Activated CD4-positive, alpha-beta T cell treated with anti-CD3 and anti-CD28 coated beads, Interleukin-2, amount 50 U/mL, for 16 hours (primary cell): Measurements from ENCODE around the gene AGBL1.
A peak's percentile ranks its signal among the peaks of the same experiment; 100 is the strongest.

Experiments used
- DNase-seq: peaks from one replicate; pipeline ENCODE4 v3.0.0-alpha.2; 2020

AGBL1 gene

GRCh38 chr15:86657305-86657704, 577.6 kb downstream of the AGBL1 start:
- no peak for DNase-seq

- DNase-seq = no peak
Measured at GRCh38 chr15:86659724-86660411, 580.2 kb downstream of the AGBL1 start.

- DNase-seq = no peak
Measured at GRCh38 chr15:86661580-86661979, 581.9 kb downstream of the AGBL1 start.

DNA sequence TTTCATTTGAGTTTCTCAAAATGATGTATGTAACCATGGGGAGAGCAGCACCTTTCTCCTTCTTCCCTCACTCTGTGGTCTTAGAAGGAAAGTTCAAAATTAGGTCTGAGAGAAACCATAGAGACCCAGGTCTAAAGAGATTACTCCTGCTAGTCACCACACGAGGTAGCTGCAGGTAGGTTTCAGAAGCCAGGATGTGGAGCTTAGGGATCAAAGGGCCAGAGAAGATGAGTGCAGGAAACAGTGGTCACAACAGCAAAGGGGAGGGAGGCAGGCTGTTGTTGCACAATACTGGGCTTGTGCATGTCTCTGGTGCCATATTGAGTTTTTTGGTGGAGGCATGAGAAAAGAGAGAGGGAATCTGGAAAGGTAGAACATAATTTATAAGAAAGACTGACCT, 583.6 kb downstream of the AGBL1 start:
- no peak for DNase-seq

DNA sequence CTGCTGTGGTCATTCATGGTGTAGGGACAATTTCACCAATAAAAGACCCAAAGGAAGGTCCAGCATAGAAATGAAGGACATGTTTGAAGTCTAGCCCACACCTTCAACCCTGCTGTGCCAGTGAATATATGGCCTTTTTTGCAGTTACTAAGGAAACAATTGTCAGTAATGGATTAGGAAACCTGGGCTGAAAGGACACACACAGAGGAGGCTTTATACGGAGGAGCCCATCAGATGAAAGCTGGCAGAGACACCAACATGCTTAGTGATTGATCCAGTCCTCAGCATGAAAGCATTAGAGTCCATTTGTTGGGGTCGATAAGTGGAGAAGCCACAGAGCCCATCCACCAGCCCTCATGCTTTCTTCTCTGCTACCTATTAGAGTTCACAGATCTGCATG, 584.3 kb downstream of the AGBL1 start:
- DNase-seq = no peak

DNA sequence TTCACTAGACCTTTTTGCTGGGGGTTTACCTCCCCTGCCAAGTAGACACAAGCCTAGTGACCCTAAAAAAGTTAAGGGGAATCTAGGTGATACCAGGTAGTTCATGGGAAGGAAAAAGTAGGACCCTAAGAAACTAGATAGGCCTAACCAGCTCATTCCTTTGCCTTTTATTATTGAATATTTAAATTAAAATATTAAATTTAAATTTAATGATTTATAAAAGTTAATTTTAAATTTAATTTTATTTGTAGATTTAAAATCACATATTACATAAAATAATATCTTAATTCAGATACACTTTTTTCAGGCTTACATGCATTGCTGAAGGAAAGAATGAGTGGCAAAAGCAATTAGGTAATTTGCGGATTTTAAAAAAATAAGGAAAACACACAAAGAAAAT, 584.9 kb downstream of the AGBL1 start:
- no peak for DNase-seq

DNA sequence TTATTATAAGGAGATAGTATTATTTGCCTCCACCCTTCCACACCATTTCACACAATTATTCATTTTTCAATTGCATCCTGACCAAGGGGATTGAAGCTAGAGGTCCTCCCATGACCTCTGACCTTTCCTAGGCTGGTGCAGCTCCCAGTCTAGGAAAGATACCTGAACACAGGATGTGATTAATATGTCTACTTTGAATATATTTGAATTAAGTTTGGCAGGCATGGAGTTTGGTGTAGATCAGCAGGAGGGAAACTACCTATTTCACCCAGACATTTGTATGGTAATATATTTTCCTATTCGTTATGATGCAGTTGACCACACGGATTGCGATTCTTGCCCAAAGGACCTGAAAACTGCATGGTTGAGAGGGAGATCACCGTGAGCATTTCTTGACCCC, 596.3 kb downstream of the AGBL1 start:
- no peak for DNase-seq

DNA sequence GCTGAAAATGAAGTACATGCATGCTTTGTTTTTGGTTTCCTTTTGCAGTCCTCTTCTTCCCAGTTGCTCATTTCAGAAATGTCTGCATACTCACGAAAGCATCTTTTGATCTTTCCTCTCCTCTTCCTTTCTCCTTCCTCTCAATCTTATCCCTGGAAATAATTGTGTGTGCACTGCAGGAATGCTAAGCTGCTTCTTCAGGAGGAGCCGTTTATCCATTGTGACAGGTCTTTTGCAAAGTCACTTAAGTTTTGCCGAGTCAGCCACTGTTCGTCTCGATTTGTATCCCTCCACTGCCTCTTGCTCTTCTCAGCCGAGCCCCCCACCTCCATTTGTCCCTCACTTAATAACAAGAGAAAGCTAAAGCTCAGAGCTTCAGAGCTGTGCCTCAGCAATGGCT, 597.6 kb downstream of the AGBL1 start:
- no peak for DNase-seq

DNA sequence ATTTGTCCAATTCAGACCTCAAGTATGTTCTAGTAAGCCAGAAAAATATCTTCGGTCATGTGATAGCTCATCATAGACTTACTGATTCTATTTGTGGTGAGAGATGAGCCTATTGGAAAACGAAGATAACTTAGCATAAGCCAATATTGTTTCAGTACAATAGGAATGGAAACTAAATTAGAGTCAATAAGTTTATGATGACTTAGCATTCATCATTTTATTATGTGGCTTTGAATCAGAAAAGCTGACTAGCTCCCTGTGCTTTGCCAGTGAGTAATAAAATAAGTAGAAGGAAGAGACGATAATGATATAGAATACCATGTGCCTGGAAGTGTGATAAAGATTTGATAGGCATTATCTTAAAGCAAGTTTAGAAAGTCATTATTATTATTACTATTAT, 605.6 kb downstream of the AGBL1 start:
- DNase-seq = no peak

GRCh38 chr15:86689006-86689405, 609.3 kb downstream of the AGBL1 start:
- no peak for DNase-seq

DNA sequence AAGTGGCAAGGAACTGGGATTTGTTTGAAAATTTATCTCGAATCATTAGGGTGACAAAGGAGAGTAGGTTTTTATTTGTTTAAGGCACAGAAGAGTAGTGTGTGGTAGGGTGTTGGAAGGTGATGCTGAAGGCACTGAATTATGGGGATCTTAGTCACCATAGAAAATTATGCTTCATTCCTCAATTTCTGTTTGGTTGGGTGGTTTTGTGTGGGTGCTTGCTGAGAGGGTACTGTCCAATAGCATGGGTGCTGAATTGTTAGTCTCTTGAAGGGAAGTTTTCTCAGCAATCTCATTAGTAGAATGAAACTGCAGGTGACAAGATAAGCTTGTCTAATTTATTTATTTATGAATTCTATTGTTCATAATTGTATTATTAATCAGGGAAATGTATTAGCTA, 610.9 kb downstream of the AGBL1 start:
- DNase-seq = peak; percentile 1

- DNase-seq = no peak
Measured at GRCh38 chr15:86691091-86691663, 611.5 kb downstream of the AGBL1 start.

- no peak for DNase-seq
Measured at GRCh38 chr15:86700864-86701610, 621.4 kb downstream of the AGBL1 start.

DNA sequence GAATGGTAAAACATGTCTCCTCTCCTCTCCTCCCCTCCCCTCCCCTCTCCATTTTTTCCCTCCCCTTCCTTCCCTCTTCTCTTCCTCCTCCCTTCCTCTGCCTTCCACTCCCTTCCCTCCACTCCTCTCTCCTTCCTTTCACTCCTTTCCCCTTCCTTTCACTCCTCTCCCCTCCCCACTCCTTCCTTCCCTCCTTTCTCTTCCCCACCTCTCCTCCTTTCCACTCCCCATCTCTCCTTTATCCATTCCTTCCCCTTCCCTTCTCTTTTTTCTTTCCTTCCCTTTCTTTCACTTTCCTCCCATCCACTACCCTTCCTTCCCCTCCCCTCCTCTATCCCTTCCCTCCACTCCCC, 621.9 kb downstream of the AGBL1 start:
- no peak for DNase-seq

- no peak for DNase-seq
Measured at GRCh38 chr15:86706813-86707212, 627.1 kb downstream of the AGBL1 start.

GRCh38 chr15:86711476-86711875, 631.8 kb downstream of the AGBL1 start:
- no peak for DNase-seq

DNA sequence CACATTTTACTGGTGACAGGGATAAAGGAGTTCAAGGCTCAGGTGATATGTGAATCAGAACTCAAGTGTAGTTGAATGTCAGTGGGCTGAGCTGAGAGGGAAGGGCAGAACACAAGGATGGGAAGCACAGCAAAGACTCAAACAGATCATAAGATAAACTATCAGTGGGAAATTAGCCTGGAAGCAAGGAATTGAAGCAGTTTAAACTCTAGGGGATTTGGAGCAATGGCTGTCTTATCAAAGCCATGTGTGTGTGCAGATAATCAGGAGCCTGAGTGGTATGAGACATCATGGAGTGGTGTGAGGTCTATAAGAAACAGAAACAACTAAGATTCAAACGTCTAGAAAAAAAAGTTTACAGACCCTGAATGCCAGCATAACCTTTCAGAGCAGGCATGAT, 634.6 kb downstream of the AGBL1 start:
- no peak for DNase-seq

GRCh38 chr15:86725628-86726027, 646.0 kb downstream of the AGBL1 start:
- DNase-seq = no peak

- no peak for DNase-seq
Measured at GRCh38 chr15:86735247-86736040, 655.8 kb downstream of the AGBL1 start.

GRCh38 chr15:86741917-86742316, 662.2 kb downstream of the AGBL1 start:
- DNase-seq = no peak

DNA sequence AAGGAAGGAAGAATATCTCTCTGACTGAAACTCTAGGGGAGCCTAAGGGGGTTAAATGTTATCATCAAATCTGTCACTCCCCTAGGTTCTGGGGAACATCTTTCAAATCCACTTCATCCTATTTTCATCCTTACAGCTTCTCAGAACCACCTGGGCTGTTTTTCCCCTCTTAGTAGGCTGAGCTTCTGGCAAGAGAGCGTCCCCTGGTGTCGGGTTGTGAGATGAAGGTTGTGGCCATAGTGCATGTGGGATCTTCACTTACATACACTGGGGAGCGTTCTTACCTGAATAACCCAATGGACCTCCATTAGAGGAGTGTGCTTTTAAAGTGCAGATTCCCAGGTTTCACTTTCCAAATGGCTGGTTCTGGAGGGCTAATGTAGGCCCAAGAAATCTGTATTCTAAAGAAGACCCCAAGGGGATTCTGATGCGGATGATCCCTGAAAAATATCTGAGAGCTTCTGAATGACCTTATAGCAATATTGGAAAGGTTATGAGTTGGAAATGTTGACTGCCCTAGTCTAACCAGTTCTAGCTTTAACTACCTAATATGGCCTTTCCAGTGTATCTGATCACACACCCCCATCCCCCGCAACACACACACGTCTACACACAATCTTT, 663.7 kb downstream of the AGBL1 start:
- DNase-seq = peak; percentile 32

DNA sequence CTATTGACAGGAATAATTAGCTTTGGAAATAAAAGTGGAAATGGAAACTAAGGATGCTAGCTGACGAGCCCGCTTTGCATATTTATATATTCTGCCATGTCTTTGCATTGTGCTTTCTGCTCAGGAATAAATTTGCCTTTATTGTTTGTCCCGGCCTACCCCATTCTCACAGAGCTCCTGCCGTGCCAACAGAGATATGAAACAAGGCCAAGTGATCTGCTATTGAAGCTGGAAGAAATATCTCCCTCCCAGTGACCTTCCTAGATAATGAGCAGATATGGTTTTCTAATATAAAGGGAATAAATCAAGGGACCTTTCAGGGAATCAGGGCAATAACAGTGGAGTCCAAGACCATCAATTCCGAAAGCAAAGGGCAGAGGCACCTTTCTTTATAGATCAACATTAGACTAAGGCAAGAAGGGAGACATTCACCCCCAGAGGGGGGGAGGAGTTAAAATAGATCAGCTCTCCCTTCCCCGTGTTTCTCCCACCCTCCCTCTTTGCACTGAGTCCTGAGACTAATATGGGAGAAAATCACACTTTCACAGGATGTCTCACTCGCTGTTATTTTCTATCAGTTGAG, 664.6 kb downstream of the AGBL1 start:
- no peak for DNase-seq

GRCh38 chr15:86751116-86751515, 671.4 kb downstream of the AGBL1 start:
- DNase-seq = no peak
